Dendritic cell treated with granulocyte-macrophage colony-stimulating factor and Interleukin-4, amounts not matched to agents 40 ng/mL and 50 ng/mL, for 4 days (primary cell): Measurements from ENCODE around the gene ZIM2.

Experiments used
- H3K27ac Mint-ChIP-seq: one replicate; pipeline ENCODE4 v1.8.0; 2022; ENCODE audit warnings: mild to moderate bottlenecking, mixed read lengths
- H3K27me3 Mint-ChIP-seq: one replicate; pipeline ENCODE4 v1.8.0; 2022; ENCODE audit warnings: mild to moderate bottlenecking, mixed read lengths
- H3K36me3 Mint-ChIP-seq: one replicate; pipeline ENCODE4 v1.8.0; 2022; ENCODE audit warnings: low read depth, mixed read lengths
- H3K4me1 Mint-ChIP-seq: one replicate; pipeline ENCODE4 v1.8.0; 2022; ENCODE audit warnings: low read depth, mixed read lengths
- H3K4me3 Mint-ChIP-seq: one replicate; pipeline ENCODE4 v1.8.0; 2022; ENCODE audit warnings: mild to moderate bottlenecking, moderate library complexity, mixed read lengths
- H3K9me3 Mint-ChIP-seq: one replicate; pipeline ENCODE4 v1.8.0; 2022; ENCODE audit warnings: mixed read lengths
- intact Hi-C: fragments of 100-400 bp; cut with micrococcal nuclease; formaldehyde crosslinking; loops from one replicate; pipeline ENCODE4 v1.15.0; 2022

ZIM2 gene

GRCh38 chr19:56840451-56841192, at the start of gene ZIM2, which contains the start of gene PEG3:
TSS of gene ZIM2 (minus strand) at chr19:56840726. CDS start at chr19:56824277, 16,449 bp downstream.
TSS of gene PEG3 (minus strand) at chr19:56840726. CDS start at chr19:56824655, 16,071 bp downstream.
- peaks cover 11% of the 10 kb centered on the region for H3K4me1 Mint-ChIP-seq
- H3K9me3 Mint-ChIP-seq = peaks cover 53% of the 10 kb centered on the region
- H3K27ac Mint-ChIP-seq = peak within 1 kb of the TSS; percentile 69
- intact Hi-C loops = no loop called here
- peaks cover 8% of the 10 kb centered on the region for H3K36me3 Mint-ChIP-seq
- peak within 1 kb of the TSS; percentile 59 for H3K4me3 Mint-ChIP-seq
- peaks cover 25% of the 10 kb centered on the region for H3K27me3 Mint-ChIP-seq

GRCh38 chr19:56885173-56885985, 44.9 kb upstream of the ZIM2 start:
- Mint-ChIP-seq H3K9me3 (peaks cover 91% of the 10 kb centered on the region), H3K27me3 (no peaks in the 10 kb centered on the region)

GRCh38 chr19:56884441-56884840, 43.9 kb upstream of the ZIM2 start:
- H3K36me3 Mint-ChIP-seq = no peaks in the 10 kb centered on the region
- H3K4me3 Mint-ChIP-seq = no peak overlapping the region
- no peaks in the 10 kb centered on the region for H3K4me1 Mint-ChIP-seq
- H3K27me3 Mint-ChIP-seq = no peaks in the 10 kb centered on the region
- peaks cover 93% of the 10 kb centered on the region for H3K9me3 Mint-ChIP-seq
- intact Hi-C loops = no loop called here
- H3K27ac Mint-ChIP-seq = no peak overlapping the region

More at GRCh38 chr19:56885173-56885985, 44.9 kb upstream of the ZIM2 start:
- no peak overlapping the region for H3K27ac Mint-ChIP-seq
- no peaks in the 10 kb centered on the region for H3K36me3 Mint-ChIP-seq
- no peaks in the 10 kb centered on the region for H3K4me1 Mint-ChIP-seq
- intact Hi-C loops = no loop called here
- no peak overlapping the region for H3K4me3 Mint-ChIP-seq

GRCh38 chr19:56880592-56881190, 40.2 kb upstream of the ZIM2 start:
- no peak overlapping the region for H3K27ac Mint-ChIP-seq
- H3K9me3 Mint-ChIP-seq = peaks cover 77% of the 10 kb centered on the region
- no peak overlapping the region for H3K4me3 Mint-ChIP-seq
- no peaks in the 10 kb centered on the region for H3K4me1 Mint-ChIP-seq
- H3K36me3 Mint-ChIP-seq = no peaks in the 10 kb centered on the region
- H3K27me3 Mint-ChIP-seq = no peaks in the 10 kb centered on the region
- intact Hi-C loops = no loop called here

DNA sequence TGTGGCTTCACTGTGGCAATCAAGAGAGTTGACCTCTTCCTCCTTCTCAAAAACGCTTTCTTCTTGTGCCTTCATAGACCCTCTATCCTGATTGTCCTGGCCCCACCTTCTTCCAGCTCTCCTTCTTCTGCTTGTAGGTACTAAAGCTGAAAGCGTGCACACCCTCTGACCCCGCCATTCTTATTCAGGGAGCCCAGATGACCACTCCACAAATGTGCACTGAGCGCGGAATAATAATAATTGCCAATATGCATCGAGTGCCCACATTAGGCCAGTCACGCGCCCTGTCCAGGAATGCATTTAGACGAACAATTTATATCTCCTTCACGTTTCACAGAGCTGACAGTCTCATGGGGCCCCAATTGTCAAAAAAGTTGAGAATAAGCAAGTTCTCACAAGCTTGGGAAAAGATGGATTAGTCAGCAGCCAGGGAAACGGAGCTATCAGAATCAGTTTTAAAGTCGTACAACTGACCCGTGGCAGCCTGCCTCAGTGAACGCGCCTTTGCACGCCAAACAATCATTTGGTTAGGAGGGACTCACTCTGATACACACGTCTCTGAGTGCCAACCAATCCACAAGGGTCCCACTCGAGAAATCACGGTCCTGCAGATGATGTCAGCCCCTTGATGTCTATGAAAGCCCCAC, 36.7 kb upstream of the ZIM2 start:
- H3K9me3 Mint-ChIP-seq = peaks cover 72% of the 10 kb centered on the region
- H3K4me3 Mint-ChIP-seq = no peak overlapping the region
- intact Hi-C loops = no loop called here
- H3K27me3 Mint-ChIP-seq = no peaks in the 10 kb centered on the region
- H3K27ac Mint-ChIP-seq = no peak overlapping the region
- no peaks in the 10 kb centered on the region for H3K4me1 Mint-ChIP-seq
- H3K36me3 Mint-ChIP-seq = no peaks in the 10 kb centered on the region

GRCh38 chr19:56875717-56876116, 35.2 kb upstream of the ZIM2 start:
- intact Hi-C loops = no loop called here
- H3K4me3 Mint-ChIP-seq = no peak overlapping the region
- no peak overlapping the region for H3K27ac Mint-ChIP-seq
- H3K4me1 Mint-ChIP-seq = no peaks in the 10 kb centered on the region
- H3K27me3 Mint-ChIP-seq = no peaks in the 10 kb centered on the region
- no peaks in the 10 kb centered on the region for H3K36me3 Mint-ChIP-seq
- H3K9me3 Mint-ChIP-seq = peaks cover 72% of the 10 kb centered on the region

- Mint-ChIP-seq H3K9me3 (peaks cover 72% of the 10 kb centered on the region), H3K27ac (no peak overlapping the region), H3K4me1 (no peaks in the 10 kb centered on the region), H3K4me3 (no peak overlapping the region), H3K36me3 (no peaks in the 10 kb centered on the region), H3K27me3 (no peaks in the 10 kb centered on the region)
- intact Hi-C loops = no loop called here
Measured at GRCh38 chr19:56874530-56874929, 34.0 kb upstream of the ZIM2 start.

GRCh38 chr19:56873493-56873892, 33.0 kb upstream of the ZIM2 start:
- peaks cover 79% of the 10 kb centered on the region for H3K9me3 Mint-ChIP-seq
- no peak overlapping the region for H3K27ac Mint-ChIP-seq
- H3K27me3 Mint-ChIP-seq = no peaks in the 10 kb centered on the region
- H3K36me3 Mint-ChIP-seq = no peaks in the 10 kb centered on the region
- H3K4me3 Mint-ChIP-seq = no peak overlapping the region
- intact Hi-C loops = no loop called here
- no peaks in the 10 kb centered on the region for H3K4me1 Mint-ChIP-seq

GRCh38 chr19:56869886-56870285, 29.4 kb upstream of the ZIM2 start:
- intact Hi-C loops = no loop called here
- H3K36me3 Mint-ChIP-seq = no peaks in the 10 kb centered on the region
- no peak overlapping the region for H3K27ac Mint-ChIP-seq
- H3K4me1 Mint-ChIP-seq = no peaks in the 10 kb centered on the region
- H3K9me3 Mint-ChIP-seq = peaks cover 87% of the 10 kb centered on the region
- no peak overlapping the region for H3K4me3 Mint-ChIP-seq
- no peaks in the 10 kb centered on the region for H3K27me3 Mint-ChIP-seq

DNA sequence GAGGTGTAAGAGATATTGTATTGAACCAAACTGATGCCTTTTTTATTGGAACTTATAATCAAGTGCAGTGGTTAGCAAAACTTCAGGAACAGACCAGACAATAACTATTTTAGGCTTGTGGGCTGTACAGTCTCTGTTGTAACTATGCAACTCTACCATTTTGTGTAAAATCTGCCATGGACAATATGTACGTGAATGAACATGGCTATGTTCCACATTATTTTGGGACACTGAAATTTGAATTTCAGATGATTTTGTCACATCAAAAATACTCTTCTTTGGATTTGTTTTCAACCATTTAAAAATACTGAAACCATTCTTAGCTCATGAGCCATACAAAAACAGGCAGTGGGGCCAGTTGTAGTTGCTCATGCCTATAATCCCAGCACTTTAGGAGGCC, 27.9 kb upstream of the ZIM2 start:
- Mint-ChIP-seq H3K9me3 (peaks cover 87% of the 10 kb centered on the region), H3K4me3 (no peak overlapping the region), H3K27me3 (no peaks in the 10 kb centered on the region), H3K36me3 (no peaks in the 10 kb centered on the region), H3K27ac (no peak overlapping the region), H3K4me1 (no peaks in the 10 kb centered on the region)
- intact Hi-C loops = no loop called here

GRCh38 chr19:56866538-56866937, 26.0 kb upstream of the ZIM2 start:
- no peak overlapping the region for H3K27ac Mint-ChIP-seq
- no peaks in the 10 kb centered on the region for H3K4me1 Mint-ChIP-seq
- peaks cover 78% of the 10 kb centered on the region for H3K9me3 Mint-ChIP-seq
- H3K27me3 Mint-ChIP-seq = no peaks in the 10 kb centered on the region
- no peak overlapping the region for H3K4me3 Mint-ChIP-seq
- intact Hi-C loops = no loop called here
- H3K36me3 Mint-ChIP-seq = no peaks in the 10 kb centered on the region

GRCh38 chr19:56864443-56865125, 24.1 kb upstream of the ZIM2 start:
- H3K4me3 Mint-ChIP-seq = no peak overlapping the region
- H3K27ac Mint-ChIP-seq = no peak overlapping the region
- intact Hi-C loops = no loop called here
- H3K36me3 Mint-ChIP-seq = no peaks in the 10 kb centered on the region
- H3K4me1 Mint-ChIP-seq = no peaks in the 10 kb centered on the region
- no peaks in the 10 kb centered on the region for H3K27me3 Mint-ChIP-seq
- peaks cover 65% of the 10 kb centered on the region for H3K9me3 Mint-ChIP-seq

DNA sequence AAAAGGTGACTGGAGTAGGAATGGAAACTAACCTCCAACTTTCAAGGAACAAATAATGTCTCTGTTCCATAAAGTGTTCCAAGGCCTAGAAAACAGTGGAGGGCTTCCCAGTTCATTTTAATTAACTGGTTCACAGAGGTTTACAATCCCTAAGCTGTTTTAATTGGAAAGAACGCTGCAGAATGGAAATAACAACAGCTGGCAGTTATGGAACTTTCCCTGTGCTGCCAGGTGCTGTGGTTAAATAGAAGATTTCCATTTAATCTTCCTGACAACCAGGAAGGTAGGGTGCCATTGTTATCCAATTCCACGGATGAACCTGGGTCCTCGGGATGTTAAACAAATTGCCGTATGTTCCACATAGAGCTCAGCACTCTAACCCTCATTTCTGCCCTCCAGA, 22.2 kb upstream of the ZIM2 start:
- Mint-ChIP-seq H3K27me3 (no peaks in the 10 kb centered on the region), H3K4me3 (no peak overlapping the region), H3K9me3 (peaks cover 61% of the 10 kb centered on the region), H3K27ac (no peak overlapping the region), H3K36me3 (no peaks in the 10 kb centered on the region), H3K4me1 (no peaks in the 10 kb centered on the region)
- intact Hi-C loops = no loop called here
